Measurements from ENCODE around the gene STEAP1. TPM values are rescaled to one million over a fixed set of nuclear protein-coding genes. Genes with fewer than 3 reads are reported as not detected.
"Not testable (repeated sequence)": the region's sequence is repeated elsewhere in the genome, so short reads cannot be mapped to it uniquely, and the experiment has no call there.

STEAP1 gene
- total and polyA plus RNA-seq, 2 experiments from 2014 or later: 15.5 to 16.7 TPM

DNA sequence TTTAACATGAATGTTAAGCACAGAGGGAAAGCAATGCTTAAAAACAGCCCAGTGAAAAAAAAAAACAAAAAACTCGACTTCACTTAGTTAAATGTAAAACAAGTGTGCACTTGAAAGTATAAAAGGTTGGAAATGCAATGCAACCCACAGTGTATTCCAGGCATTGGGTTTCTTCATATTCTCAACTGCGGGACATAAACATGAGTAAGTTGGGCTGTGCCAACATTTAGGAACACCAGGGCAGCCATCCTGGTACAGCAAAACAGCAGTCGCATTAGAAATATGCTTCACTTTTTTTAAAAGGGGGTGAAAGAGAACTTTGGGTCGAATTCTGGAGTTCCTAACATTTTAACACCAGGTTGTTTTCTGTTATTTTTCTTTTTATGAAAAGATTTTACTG is 937 bp downstream of the STEAP1 start:
- WGBS (ENCODE audit: low lambda C conversion rate, missing lambda C conversion rate): 90% methylated on average over 4 of the region's 4 CpGs
- H3K4me1 ChIP-seq (ENCODE audit: insufficient read depth): no peaks in the 10 kb centered on the region
- H3K27ac ChIP-seq: no peak overlapping the region
- H3K9me3 ChIP-seq (ENCODE audit: low read depth): no peaks in the 10 kb centered on the region
- H3K27me3 ChIP-seq: no peaks in the 10 kb centered on the region
- DNase-seq (ENCODE audit: low spot score): no peak
- H2AFZ ChIP-seq: peak overlapping the region; percentile 97
- no peaks in the 10 kb centered on the region for H4K20me1 ChIP-seq (ENCODE audit: insufficient read depth, poor library complexity, severe bottlenecking)
- H3K79me2 ChIP-seq: no peaks in the 10 kb centered on the region
- H3K9me2 ChIP-seq (replicated peaks; ENCODE audit: insufficient read depth): no peaks in the 10 kb centered on the region
- TF ChIP-seq EZH2phosphoT487 (IDR thresholded peaks at IDR 0.05; ENCODE audit: low read depth, severe bottlenecking, unreplicated experiment) (no peak), EZH2 (IDR thresholded peaks at IDR 0.05; ENCODE audit: borderline replicate concordance) (no peak)
- TF ChIP-seq, protein P1, sequence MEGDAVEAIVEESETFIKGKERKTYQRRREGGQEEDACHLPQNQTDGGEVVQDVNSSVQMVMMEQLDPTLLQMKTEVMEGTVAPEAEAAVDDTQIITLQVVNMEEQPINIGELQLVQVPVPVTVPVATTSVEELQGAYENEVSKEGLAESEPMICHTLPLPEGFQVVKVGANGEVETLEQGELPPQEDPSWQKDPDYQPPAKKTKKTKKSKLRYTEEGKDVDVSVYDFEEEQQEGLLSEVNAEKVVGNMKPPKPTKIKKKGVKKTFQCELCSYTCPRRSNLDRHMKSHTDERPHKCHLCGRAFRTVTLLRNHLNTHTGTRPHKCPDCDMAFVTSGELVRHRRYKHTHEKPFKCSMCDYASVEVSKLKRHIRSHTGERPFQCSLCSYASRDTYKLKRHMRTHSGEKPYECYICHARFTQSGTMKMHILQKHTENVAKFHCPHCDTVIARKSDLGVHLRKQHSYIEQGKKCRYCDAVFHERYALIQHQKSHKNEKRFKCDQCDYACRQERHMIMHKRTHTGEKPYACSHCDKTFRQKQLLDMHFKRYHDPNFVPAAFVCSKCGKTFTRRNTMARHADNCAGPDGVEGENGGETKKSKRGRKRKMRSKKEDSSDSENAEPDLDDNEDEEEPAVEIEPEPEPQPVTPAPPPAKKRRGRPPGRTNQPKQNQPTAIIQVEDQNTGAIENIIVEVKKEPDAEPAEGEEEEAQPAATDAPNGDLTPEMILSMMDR (IDR thresholded peaks at IDR 0.05; ENCODE audit: poor library complexity): no peak
- peak overlapping the region; percentile 93 for H3K4me2 ChIP-seq
- no peaks in the 10 kb centered on the region for H3K36me3 ChIP-seq (replicated peaks; ENCODE audit: insufficient read depth, low read depth)
- H3K4me3 ChIP-seq: no peak overlapping the region

DNA sequence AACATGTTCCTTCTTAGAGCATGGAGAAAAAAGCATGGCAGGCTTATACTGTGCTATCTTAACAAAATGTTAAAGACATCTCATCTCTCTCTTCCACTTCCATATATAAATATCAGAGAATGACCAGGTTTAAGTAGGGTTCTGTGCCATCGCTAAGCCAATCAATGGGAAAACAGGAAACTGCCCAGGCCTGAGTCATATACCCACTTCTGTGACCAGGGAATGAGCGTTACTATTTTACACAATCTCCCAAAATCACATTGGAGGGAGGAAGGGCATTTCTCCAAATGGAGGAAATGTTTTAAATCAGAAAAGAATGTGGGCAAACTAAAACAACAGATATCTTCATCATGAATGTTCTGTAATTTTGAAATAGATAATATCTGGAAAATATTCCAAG is 3.1 kb downstream of the STEAP1 start:
- H3K4me1 ChIP-seq (ENCODE audit: insufficient read depth); H3K4me2 ChIP-seq; H3K4me3 ChIP-seq; H2AFZ ChIP-seq; H3K27me3 ChIP-seq; H3K79me2 ChIP-seq; H3K27ac ChIP-seq; DNase-seq (ENCODE audit: low spot score); H3K9me3 ChIP-seq (ENCODE audit: low read depth); H4K20me1 ChIP-seq (ENCODE audit: insufficient read depth, poor library complexity, severe bottlenecking); H3K9me2 ChIP-seq (replicated peaks; ENCODE audit: insufficient read depth); H3K36me3 ChIP-seq (replicated peaks; ENCODE audit: insufficient read depth, low read depth): not testable (repeated sequence)
- 95% methylated on average over 2 of the region's 2 CpGs for WGBS (ENCODE audit: low lambda C conversion rate, missing lambda C conversion rate)

DNA sequence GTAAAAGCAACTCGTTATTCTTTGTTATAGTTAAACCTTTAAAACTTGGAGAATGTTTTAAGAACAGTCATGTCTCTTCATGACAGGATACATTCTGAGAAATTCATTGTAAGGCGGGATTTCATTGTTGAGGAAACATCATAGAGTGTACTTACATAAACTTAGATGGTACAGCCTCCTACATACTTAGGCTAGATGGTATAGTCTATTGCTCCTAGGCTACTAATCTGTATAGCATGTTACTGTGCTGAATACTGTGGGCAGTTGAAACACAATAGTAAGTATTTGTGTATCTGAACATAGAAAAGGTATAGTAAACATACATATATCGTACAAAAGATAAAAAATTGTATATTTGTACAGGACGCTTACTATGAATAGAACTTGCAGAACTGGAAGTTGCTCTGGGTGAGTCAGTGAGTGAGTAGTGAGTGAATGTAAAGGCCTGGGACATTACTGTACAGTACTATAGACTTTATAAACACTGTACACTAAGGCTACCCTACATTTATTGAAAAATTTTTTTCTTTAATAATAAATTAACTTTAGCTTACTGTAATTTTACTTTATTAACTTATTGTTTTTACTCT is 3.6 kb downstream of the STEAP1 start:
- H3K27me3 ChIP-seq; H3K9me3 ChIP-seq (ENCODE audit: low read depth); H3K4me1 ChIP-seq (ENCODE audit: insufficient read depth); DNase-seq (ENCODE audit: low spot score); H3K9me2 ChIP-seq (replicated peaks; ENCODE audit: insufficient read depth); H3K79me2 ChIP-seq; H4K20me1 ChIP-seq (ENCODE audit: insufficient read depth, poor library complexity, severe bottlenecking); H3K36me3 ChIP-seq (replicated peaks; ENCODE audit: insufficient read depth, low read depth); H3K27ac ChIP-seq; H2AFZ ChIP-seq; H3K4me2 ChIP-seq; H3K4me3 ChIP-seq: not testable (repeated sequence)
- WGBS (ENCODE audit: low lambda C conversion rate, missing lambda C conversion rate): 80% methylated on average over 4 of the region's 4 CpGs

DNA sequence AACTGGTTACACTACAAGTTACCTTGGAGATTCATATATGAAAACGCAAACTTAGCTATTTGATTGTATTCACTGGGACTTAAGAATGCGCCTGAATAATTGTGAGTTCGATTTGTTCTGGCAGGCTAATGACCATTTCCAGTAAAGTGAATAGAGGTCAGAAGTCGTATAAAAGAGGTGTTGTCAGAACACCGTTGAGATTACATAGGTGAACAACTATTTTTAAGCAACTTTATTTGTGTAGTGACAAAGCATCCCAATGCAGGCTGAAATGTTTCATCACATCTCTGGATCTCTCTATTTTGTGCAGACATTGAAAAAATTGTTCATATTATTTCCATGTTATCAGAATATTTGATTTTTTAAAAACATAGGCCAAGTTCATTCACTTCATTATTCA is 9.3 kb downstream of the STEAP1 start:
- Histone ChIP-seq H2AFZ (no peak overlapping the region), H3K4me1 (ENCODE audit: insufficient read depth) (no peaks in the 10 kb centered on the region), H3K4me3 (no peak overlapping the region), H3K9me3 (ENCODE audit: low read depth) (no peaks in the 10 kb centered on the region), H3K4me2 (no peak overlapping the region), H3K79me2 (no peaks in the 10 kb centered on the region), H4K20me1 (ENCODE audit: insufficient read depth, poor library complexity, severe bottlenecking) (no peaks in the 10 kb centered on the region), H3K27me3 (no peaks in the 10 kb centered on the region), H3K27ac (no peak overlapping the region), H3K9me2 (replicated peaks; ENCODE audit: insufficient read depth) (no peaks in the 10 kb centered on the region), H3K36me3 (replicated peaks; ENCODE audit: insufficient read depth, low read depth) (no peaks in the 10 kb centered on the region)
- no peak for TF ChIP-seq EZH2 (IDR thresholded peaks at IDR 0.05; ENCODE audit: borderline replicate concordance)
- 88% methylated on average over 5 of the region's 5 CpGs for WGBS (ENCODE audit: low lambda C conversion rate, missing lambda C conversion rate)
- no peak for DNase-seq (ENCODE audit: low spot score)

DNA sequence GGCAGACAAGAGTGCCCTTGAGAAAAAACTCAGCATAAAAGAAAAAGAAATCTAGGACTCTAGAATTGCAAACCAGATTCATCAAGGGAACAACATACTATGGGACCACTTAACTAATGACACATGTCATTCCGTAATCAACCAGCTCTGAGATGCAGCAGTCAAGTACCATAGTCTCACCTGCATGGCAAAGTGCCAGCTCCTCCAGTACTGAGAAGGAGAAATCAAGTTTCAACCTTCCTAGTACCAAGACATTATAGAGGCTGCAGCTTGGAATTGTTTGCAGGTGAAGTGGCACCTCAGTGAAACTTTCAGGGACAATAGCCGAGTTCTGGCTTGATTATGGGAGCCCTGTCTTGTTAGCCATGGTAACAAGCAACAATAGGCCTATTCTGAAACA is 11.5 kb downstream of the STEAP1 start:
- Histone ChIP-seq H3K36me3 (replicated peaks; ENCODE audit: insufficient read depth, low read depth) (no peaks in the 10 kb centered on the region), H3K27me3 (no peaks in the 10 kb centered on the region), H2AFZ (no peak overlapping the region), H3K9me3 (ENCODE audit: low read depth) (no peaks in the 10 kb centered on the region), H3K4me2 (no peak overlapping the region), H3K79me2 (no peaks in the 10 kb centered on the region), H3K4me1 (ENCODE audit: insufficient read depth) (no peaks in the 10 kb centered on the region), H4K20me1 (ENCODE audit: insufficient read depth, poor library complexity, severe bottlenecking) (no peaks in the 10 kb centered on the region), H3K27ac (no peak overlapping the region), H3K4me3 (no peak overlapping the region), H3K9me2 (replicated peaks; ENCODE audit: insufficient read depth) (no peaks in the 10 kb centered on the region)
- DNase-seq (ENCODE audit: low spot score): peak; percentile 10
- TF ChIP-seq EZH2phosphoT487 (IDR thresholded peaks at IDR 0.05; ENCODE audit: low read depth, severe bottlenecking, unreplicated experiment): no peak
- no peak for TF ChIP-seq EZH2 (IDR thresholded peaks at IDR 0.05; ENCODE audit: borderline replicate concordance)
- TF ChIP-seq, protein P1 (IDR thresholded peaks at IDR 0.05; ENCODE audit: poor library complexity): no peak
- WGBS (ENCODE audit: low lambda C conversion rate, missing lambda C conversion rate): 80% methylated on average over 2 of the region's 2 CpGs
